Activated naive CD4-positive, alpha-beta T cell treated with anti-CD3 and anti-CD28 coated beads, Interleukin-2, amount 10 ng/mL, durations not matched to agents 7 days and 5 days (primary cell): ENCODE data around the gene WDR70.
"Not testable (repeated sequence)": the region's sequence is repeated elsewhere in the genome, so short reads cannot be mapped to it uniquely, and the experiment has no call there.

Source experiments
- CTCF ChIA-PET: fragments of 350-600 bp; sonication (Branson Sonifier 250); formaldehyde crosslinking; loops from one replicate; lab custom pipeline; 2021; ENCODE audit warnings: antibody characterized with exemption; lab: Charles Lee
- DNase-seq: peaks from one replicate; pipeline ENCODE4 v3.0.0-alpha.2; 2020
- H3K27ac Mint-ChIP-seq: one replicate; pipeline ENCODE4 v1.8.0; 2021; ENCODE audit warnings: mild to moderate bottlenecking, moderate library complexity, mixed read lengths
- H3K27me3 Mint-ChIP-seq: one replicate; pipeline ENCODE4 v1.8.0; 2021; ENCODE audit warnings: mild to moderate bottlenecking, mixed read lengths
- H3K36me3 Mint-ChIP-seq: one replicate; pipeline ENCODE4 v1.8.0; 2021; ENCODE audit warnings: mixed read lengths
- H3K4me1 Mint-ChIP-seq: one replicate; pipeline ENCODE4 v1.8.0; 2021; ENCODE audit warnings: mixed read lengths
- H3K4me3 Mint-ChIP-seq: one replicate; pipeline ENCODE4 v1.8.0; 2021; ENCODE audit warnings: mild to moderate bottlenecking, moderate library complexity, mixed read lengths
- H3K9me3 Mint-ChIP-seq: one replicate; pipeline ENCODE4 v1.8.0; 2021; ENCODE audit warnings: mixed read lengths

Gene WDR70

DNA sequence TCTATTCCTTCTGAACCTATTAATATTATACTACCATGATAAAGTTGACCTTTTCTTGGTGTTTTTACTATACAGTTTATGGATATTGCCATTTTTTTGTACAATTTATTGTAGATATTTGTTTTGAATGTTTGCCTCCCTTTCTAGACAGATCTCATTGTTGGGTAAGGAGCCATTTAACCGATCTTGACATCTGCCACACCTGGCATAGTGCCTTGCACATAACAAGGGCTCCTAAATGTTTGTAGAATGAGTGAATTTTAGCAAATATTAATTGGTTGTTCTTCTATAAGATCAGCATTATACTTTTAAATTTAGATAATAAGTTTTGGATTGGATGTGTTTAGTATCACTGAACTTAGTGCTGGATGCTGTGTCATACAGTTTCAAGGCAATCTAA is 285.4 kb downstream of the WDR70 start:
- Mint-ChIP-seq H3K9me3 (no peaks in the 10 kb centered on the region), H3K27ac (no peak overlapping the region), H3K36me3 (no peaks in the 10 kb centered on the region), H3K4me1 (no peaks in the 10 kb centered on the region), H3K4me3 (no peak overlapping the region), H3K27me3 (no peaks in the 10 kb centered on the region)
- DNase-seq: no peak
- CTCF ChIA-PET: no interaction called here

- H3K36me3 Mint-ChIP-seq: no peaks in the 10 kb centered on the region
- CTCF ChIA-PET: no interaction called here
- H3K27ac Mint-ChIP-seq: no peak overlapping the region
- no peaks in the 10 kb centered on the region for H3K27me3 Mint-ChIP-seq
- H3K4me1 Mint-ChIP-seq: no peaks in the 10 kb centered on the region
- H3K4me3 Mint-ChIP-seq: no peak overlapping the region
- H3K9me3 Mint-ChIP-seq: no peaks in the 10 kb centered on the region
- DNase-seq: no peak
Observed at GRCh38 chr5:37665272-37665671, 286.2 kb downstream of the WDR70 start.

DNA sequence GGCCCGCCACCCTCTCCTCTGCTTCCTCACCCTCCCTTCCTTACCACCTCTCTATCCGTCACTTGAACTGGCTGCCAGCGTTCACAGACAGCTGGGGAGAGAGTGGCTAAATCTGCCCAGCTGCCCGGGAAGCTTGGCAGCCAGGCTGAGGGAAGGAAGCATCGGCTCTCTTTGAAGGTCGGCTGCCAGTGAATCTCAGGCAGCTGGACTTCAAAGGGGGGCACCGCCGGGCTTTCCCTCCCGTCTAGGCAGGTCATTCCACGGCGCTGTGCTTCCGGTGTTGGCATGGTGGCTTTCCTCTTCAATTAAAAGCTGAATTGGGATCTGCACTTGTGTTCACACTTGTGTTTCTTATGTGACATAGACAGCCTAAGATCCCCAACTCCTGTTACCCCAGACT is 286.8 kb downstream of the WDR70 start:
- Mint-ChIP-seq H3K4me3 (no peak overlapping the region), H3K4me1 (no peaks in the 10 kb centered on the region), H3K27me3 (no peaks in the 10 kb centered on the region), H3K36me3 (no peaks in the 10 kb centered on the region), H3K27ac (no peak overlapping the region), H3K9me3 (no peaks in the 10 kb centered on the region)
- CTCF ChIA-PET: no interaction called here
- no peak for DNase-seq

- no peaks in the 10 kb centered on the region for H3K9me3 Mint-ChIP-seq
- CTCF ChIA-PET: no interaction called here
- no peaks in the 10 kb centered on the region for H3K27me3 Mint-ChIP-seq
- peaks cover 9% of the 10 kb centered on the region for H3K4me1 Mint-ChIP-seq
- no peaks in the 10 kb centered on the region for H3K36me3 Mint-ChIP-seq
- no peak overlapping the region for H3K4me3 Mint-ChIP-seq
- no peak overlapping the region for H3K27ac Mint-ChIP-seq
- no peak for DNase-seq
Observed at GRCh38 chr5:37667430-37667829, 288.3 kb downstream of the WDR70 start.

GRCh38 chr5:37667846-37668245 is 288.7 kb downstream of the WDR70 start:
- Mint-ChIP-seq H3K27me3 (no peaks in the 10 kb centered on the region), H3K27ac (no peak overlapping the region), H3K9me3 (no peaks in the 10 kb centered on the region), H3K4me3 (no peak overlapping the region), H3K36me3 (no peaks in the 10 kb centered on the region), H3K4me1 (peaks cover 13% of the 10 kb centered on the region)
- DNase-seq: no peak
- CTCF ChIA-PET: no interaction called here

DNA sequence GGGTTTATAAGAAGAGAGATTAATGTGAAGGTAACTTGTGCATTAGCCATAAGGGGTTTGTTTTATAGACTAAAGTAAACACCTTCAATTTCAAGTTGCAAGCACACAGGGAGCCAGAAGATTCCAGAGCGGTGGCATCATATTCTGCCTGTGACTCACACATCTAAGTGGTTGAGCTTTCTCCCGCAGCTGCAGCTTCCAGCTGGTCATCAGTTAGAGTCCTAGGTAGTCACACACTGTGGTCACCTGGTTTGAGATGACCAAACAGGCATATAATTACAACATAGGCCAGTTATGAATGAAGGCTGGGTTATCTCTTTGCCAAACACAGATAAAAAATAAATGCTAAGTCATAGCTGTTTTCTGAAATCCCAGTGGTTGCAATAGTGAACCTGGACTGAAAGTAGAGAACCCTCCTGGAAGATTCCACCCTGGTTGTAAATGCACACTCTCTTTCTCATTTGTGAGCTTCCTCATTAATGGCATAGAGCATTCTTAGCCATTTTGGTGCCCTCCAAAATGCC is 289.5 kb downstream of the WDR70 start:
- no peak overlapping the region for H3K4me3 Mint-ChIP-seq
- CTCF ChIA-PET: interaction anchor here (0.9 kb wide), 1 partner anchor 14 kb away, joined by 3 read pairs; no protein-coding TSS in a partner anchor
- H3K27ac Mint-ChIP-seq: no peak overlapping the region
- no peaks in the 10 kb centered on the region for H3K27me3 Mint-ChIP-seq
- no peaks in the 10 kb centered on the region for H3K9me3 Mint-ChIP-seq
- DNase-seq: no peak
- peaks cover 15% of the 10 kb centered on the region for H3K4me1 Mint-ChIP-seq
- no peaks in the 10 kb centered on the region for H3K36me3 Mint-ChIP-seq

GRCh38 chr5:37672118-37672588 is 293.0 kb downstream of the WDR70 start:
- DNase-seq, H3K4me3 Mint-ChIP-seq, H3K9me3 Mint-ChIP-seq, H3K36me3 Mint-ChIP-seq, H3K27ac Mint-ChIP-seq, CTCF ChIA-PET, H3K27me3 Mint-ChIP-seq: not testable (repeated sequence)
- peaks cover 15% of the 10 kb centered on the region for H3K4me1 Mint-ChIP-seq

- CTCF ChIA-PET: not testable (repeated sequence)
- H3K4me1 Mint-ChIP-seq: peaks cover 15% of the 10 kb centered on the region
Observed at GRCh38 chr5:37674361-37674760, 295.2 kb downstream of the WDR70 start.

DNA sequence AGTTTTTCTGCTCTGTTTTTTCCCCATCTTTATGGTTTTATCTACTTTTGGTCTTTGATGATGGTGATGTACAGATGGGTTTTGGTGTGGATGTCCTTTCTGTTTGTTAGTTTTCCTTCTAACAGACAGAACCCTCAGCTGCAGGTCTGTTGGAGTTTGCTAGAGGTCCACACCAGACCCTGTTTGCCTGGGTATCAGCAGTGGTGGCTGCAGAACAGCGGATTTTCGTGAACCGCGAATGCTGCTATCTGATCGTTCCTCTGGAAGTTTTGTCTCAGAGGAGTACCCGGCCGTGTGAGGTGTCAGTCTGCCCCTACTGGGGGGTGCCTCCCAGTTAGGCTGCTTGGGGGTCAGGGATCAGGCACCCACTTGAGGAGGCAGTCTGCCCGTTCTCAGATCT is 300.2 kb downstream of the WDR70 start:
- H3K36me3 Mint-ChIP-seq, CTCF ChIA-PET, DNase-seq, H3K4me1 Mint-ChIP-seq, H3K27ac Mint-ChIP-seq, H3K27me3 Mint-ChIP-seq, H3K4me3 Mint-ChIP-seq: not testable (repeated sequence)
- peaks cover 29% of the 10 kb centered on the region for H3K9me3 Mint-ChIP-seq

More at GRCh38 chr5:37674361-37674760, 295.2 kb downstream of the WDR70 start:
- not testable (repeated sequence) for H3K27me3 Mint-ChIP-seq, H3K4me3 Mint-ChIP-seq, DNase-seq, H3K27ac Mint-ChIP-seq, H3K36me3 Mint-ChIP-seq
- H3K9me3 Mint-ChIP-seq: peaks cover 11% of the 10 kb centered on the region

GRCh38 chr5:37679903-37680302 is 300.8 kb downstream of the WDR70 start:
- H3K4me1 Mint-ChIP-seq, CTCF ChIA-PET, DNase-seq, H3K27me3 Mint-ChIP-seq, H3K36me3 Mint-ChIP-seq, H3K4me3 Mint-ChIP-seq, H3K27ac Mint-ChIP-seq: not testable (repeated sequence)
- H3K9me3 Mint-ChIP-seq: peaks cover 29% of the 10 kb centered on the region

GRCh38 chr5:37683072-37683471 is 304.0 kb downstream of the WDR70 start:
- Mint-ChIP-seq H3K27ac (no peak overlapping the region), H3K27me3 (no peaks in the 10 kb centered on the region), H3K9me3 (peaks cover 22% of the 10 kb centered on the region), H3K4me3 (no peak overlapping the region), H3K4me1 (no peaks in the 10 kb centered on the region), H3K36me3 (no peaks in the 10 kb centered on the region)
- no peak for DNase-seq
- CTCF ChIA-PET: no interaction called here

DNA sequence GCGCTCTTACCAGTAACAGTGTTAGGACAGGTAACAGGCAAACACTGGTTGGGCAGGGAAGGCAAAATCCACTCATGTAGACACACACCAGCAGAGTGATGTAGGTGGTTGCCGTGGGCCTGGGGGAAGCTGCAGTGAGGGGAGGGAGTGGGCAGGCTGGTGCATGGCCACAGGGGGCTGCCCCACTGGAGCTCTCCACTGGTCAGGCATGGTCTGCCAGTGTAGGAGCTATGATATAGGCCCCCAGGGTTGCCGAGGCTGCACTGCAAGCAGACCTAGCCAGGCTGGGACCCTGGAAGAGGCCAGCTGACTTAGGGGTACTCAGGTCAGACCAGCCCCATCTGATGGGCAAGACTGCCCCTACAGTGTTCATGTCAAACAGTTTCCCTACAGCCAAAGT is 306.1 kb downstream of the WDR70 start:
- CTCF ChIA-PET: no interaction called here
- no peak for DNase-seq
- H3K4me1 Mint-ChIP-seq: no peaks in the 10 kb centered on the region
- no peaks in the 10 kb centered on the region for H3K27me3 Mint-ChIP-seq
- H3K36me3 Mint-ChIP-seq: no peaks in the 10 kb centered on the region
- peaks cover 20% of the 10 kb centered on the region for H3K9me3 Mint-ChIP-seq
- no peak overlapping the region for H3K27ac Mint-ChIP-seq
- no peak overlapping the region for H3K4me3 Mint-ChIP-seq

DNA sequence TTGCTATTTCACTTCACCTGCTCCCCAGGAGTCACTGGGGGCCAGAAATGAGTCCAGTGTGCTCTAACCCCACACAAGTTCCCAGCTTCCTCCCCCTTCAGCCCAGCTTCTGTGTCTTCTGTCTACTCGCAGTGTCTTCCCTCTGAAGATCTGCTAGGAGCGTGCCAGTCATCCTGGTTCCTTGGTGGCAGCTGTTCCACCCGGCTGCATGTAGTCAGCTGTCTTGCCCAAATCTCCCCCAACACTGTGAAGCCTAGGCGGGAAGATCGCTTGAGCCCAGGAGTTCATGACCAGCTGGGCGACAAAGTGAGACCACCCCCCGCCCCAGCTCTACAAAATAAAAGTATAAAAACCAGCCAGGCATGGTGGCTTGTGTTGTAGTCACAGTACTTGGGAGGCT is 306.7 kb downstream of the WDR70 start:
- H3K9me3 Mint-ChIP-seq: peaks cover 20% of the 10 kb centered on the region
- no peaks in the 10 kb centered on the region for H3K27me3 Mint-ChIP-seq
- no peaks in the 10 kb centered on the region for H3K36me3 Mint-ChIP-seq
- H3K4me1 Mint-ChIP-seq: no peaks in the 10 kb centered on the region
- no peak overlapping the region for H3K4me3 Mint-ChIP-seq
- CTCF ChIA-PET: no interaction called here
- no peak for DNase-seq
- no peak overlapping the region for H3K27ac Mint-ChIP-seq

DNA sequence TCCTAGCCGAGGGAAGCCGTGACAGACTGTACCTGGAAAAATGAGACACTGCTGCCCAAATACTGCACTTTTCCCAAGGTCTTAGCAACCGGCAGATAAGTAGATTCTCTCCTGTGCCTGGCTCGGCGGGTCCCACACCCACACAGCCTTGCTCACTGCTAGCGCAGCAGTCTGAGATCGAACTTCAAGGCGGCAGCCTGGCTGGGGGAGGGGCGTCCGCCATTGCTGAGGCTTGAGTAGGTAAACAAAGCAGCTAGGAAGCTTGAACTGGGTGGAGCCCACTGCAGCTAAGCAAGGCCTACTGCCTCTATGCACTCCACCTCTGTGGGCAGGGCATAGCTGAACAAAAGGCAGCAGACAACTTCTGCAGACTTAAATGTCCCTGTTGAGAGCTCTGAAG is 309.8 kb downstream of the WDR70 start:
- not testable (repeated sequence) for H3K4me1 Mint-ChIP-seq, H3K36me3 Mint-ChIP-seq, H3K4me3 Mint-ChIP-seq, DNase-seq, H3K27me3 Mint-ChIP-seq, H3K27ac Mint-ChIP-seq
- CTCF ChIA-PET: interaction anchor here (0.6 kb wide), 1 partner anchor 506 kb away, joined by 3 read pairs; no protein-coding TSS in a partner anchor
- H3K9me3 Mint-ChIP-seq: peaks cover 15% of the 10 kb centered on the region

DNA sequence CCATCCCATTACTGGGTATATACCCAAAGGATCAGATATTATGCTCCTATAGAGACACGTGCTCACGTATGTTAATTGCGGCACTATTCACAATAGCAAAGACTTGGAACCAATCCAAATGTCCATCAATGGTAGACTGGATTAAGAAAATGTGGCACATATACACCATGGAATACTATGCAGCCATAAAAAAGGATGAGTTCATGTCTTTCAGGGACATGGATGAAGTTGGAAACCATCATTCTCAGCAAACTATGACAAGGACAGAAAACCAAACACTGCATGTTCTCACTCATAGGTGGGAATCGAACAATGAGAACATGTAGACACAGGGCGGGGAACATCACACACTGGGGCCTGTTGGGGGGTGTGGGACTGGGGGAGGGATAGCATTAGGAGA is 315.2 kb downstream of the WDR70 start:
- DNase-seq, H3K4me3 Mint-ChIP-seq, CTCF ChIA-PET, H3K4me1 Mint-ChIP-seq, H3K27me3 Mint-ChIP-seq, H3K36me3 Mint-ChIP-seq: not testable (repeated sequence)
- peaks cover 26% of the 10 kb centered on the region for H3K9me3 Mint-ChIP-seq
- peak overlapping the region; percentile 35 for H3K27ac Mint-ChIP-seq

GRCh38 chr5:37694867-37695266 is 315.7 kb downstream of the WDR70 start:
- no peaks in the 10 kb centered on the region for H3K4me1 Mint-ChIP-seq
- peaks cover 26% of the 10 kb centered on the region for H3K9me3 Mint-ChIP-seq
- no peak for DNase-seq
- H3K36me3 Mint-ChIP-seq: no peaks in the 10 kb centered on the region
- peak overlapping the region; percentile 34 for H3K27ac Mint-ChIP-seq
- H3K4me3 Mint-ChIP-seq: no peak overlapping the region
- CTCF ChIA-PET: no interaction called here
- H3K27me3 Mint-ChIP-seq: no peaks in the 10 kb centered on the region
